HG02840 (cell line): Measurements from ENCODE around the gene FBXL14.

Source experiments
- ATAC-seq: cut with Tn5 transposase; IDR thresholded peaks from one replicate; pipeline ENCODE4 v1.9.1; 2021; ENCODE audit warnings: mild to moderate bottlenecking, moderate library complexity, moderate number of reproducible peaks; ENCODE audit not compliant: unreplicated experiment, low FRiP score

Gene FBXL14

GRCh38 chr12:1595026-1595561 lies 713 bp upstream of the FBXL14 start:
- ATAC-seq: peak; percentile 1

- peak; percentile 44 for ATAC-seq
These were observed 448 bp downstream of the FBXL14 start for GRCh38 chr12:1594006-1594260.

- ATAC-seq: peak; percentile 29
These were observed 991 bp downstream of the FBXL14 start for GRCh38 chr12:1593174-1594005.

GRCh38 chr12:1592444-1593173 lies 1.8 kb downstream of the FBXL14 start:
- ATAC-seq: no peak

GRCh38 chr12:1591543-1591942 lies 2.8 kb downstream of the FBXL14 start:
- no peak for ATAC-seq

- ATAC-seq: no peak
These were observed 3.3 kb downstream of the FBXL14 start for GRCh38 chr12:1591034-1591433.

- no peak for ATAC-seq
These were observed 4.0 kb downstream of the FBXL14 start for GRCh38 chr12:1590221-1590979.

- ATAC-seq: no peak
These were observed 5.8 kb downstream of the FBXL14 start for GRCh38 chr12:1588575-1588947.

- no peak for ATAC-seq
These were observed 6.3 kb downstream of the FBXL14 start for GRCh38 chr12:1587927-1588574.

GRCh38 chr12:1584326-1584725 lies 10.1 kb downstream of the FBXL14 start:
- no peak for ATAC-seq

GRCh38 chr12:1583421-1584078 lies 10.8 kb downstream of the FBXL14 start:
- peak; percentile 72 for ATAC-seq

GRCh38 chr12:1582709-1583050 lies 11.7 kb downstream of the FBXL14 start:
- ATAC-seq: no peak

GRCh38 chr12:1581973-1582708 lies 12.2 kb downstream of the FBXL14 start:
- no peak for ATAC-seq

GRCh38 chr12:1580526-1580925 lies 13.9 kb downstream of the FBXL14 start:
- no peak for ATAC-seq

- ATAC-seq: no peak
These were observed 14.5 kb downstream of the FBXL14 start for GRCh38 chr12:1579651-1580435.

GRCh38 chr12:1576410-1577241 lies 17.8 kb downstream of the FBXL14 start:
- ATAC-seq: no peak

GRCh38 chr12:1575408-1576401 lies 18.7 kb downstream of the FBXL14 start:
- no peak for ATAC-seq
